Measurements from ENCODE around the gene C1RL. TPM values are rescaled to one million over a fixed set of nuclear protein-coding genes. Genes with fewer than 3 reads are reported as not detected.

The C1RL gene
- total RNA-seq, 2 donors from 2014 or later: 126 to 134 TPM

DNA sequence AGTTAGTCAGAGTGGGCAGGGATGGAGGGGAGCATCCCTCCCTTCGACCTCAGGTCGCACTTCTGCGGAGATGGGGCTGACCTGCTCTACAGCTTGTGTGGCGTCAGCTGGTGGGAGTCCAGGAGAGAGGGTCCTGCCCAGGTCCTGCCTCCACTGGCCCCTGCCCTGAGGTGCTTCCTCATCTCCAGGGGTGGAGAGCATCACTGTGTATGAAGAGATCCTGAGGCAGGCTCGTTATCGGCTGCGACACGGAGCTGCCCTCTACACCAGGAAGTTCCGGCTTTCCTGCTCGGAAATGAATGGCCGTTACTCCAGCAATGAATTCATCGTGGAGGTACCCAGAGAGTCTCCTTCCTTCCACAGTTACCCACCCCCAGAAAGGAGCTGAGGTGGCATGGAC, 41.3 kb upstream of the C1RL start:
- Histone ChIP-seq H3K9me3 (no peaks in the 10 kb centered on the region), H3K4me1 (ENCODE audit: control insufficient read depth in 1 of 2, low read depth in 2 of 2) (no peaks in the 10 kb centered on the region), H3K27me3 (replicated peaks; ENCODE audit: insufficient read depth) (no peaks in the 10 kb centered on the region), H3K4me3 (no peak overlapping the region), H3K27ac (no peak overlapping the region), H3K36me3 (peaks cover 28% of the 10 kb centered on the region)
- ATAC-seq (ENCODE audit: insufficient number of reproducible peaks, low FRiP score, low read depth) (no peak), DNase-seq (ENCODE audit: low spot score) (no peak)
- TF ChIP-seq, protein P1, sequence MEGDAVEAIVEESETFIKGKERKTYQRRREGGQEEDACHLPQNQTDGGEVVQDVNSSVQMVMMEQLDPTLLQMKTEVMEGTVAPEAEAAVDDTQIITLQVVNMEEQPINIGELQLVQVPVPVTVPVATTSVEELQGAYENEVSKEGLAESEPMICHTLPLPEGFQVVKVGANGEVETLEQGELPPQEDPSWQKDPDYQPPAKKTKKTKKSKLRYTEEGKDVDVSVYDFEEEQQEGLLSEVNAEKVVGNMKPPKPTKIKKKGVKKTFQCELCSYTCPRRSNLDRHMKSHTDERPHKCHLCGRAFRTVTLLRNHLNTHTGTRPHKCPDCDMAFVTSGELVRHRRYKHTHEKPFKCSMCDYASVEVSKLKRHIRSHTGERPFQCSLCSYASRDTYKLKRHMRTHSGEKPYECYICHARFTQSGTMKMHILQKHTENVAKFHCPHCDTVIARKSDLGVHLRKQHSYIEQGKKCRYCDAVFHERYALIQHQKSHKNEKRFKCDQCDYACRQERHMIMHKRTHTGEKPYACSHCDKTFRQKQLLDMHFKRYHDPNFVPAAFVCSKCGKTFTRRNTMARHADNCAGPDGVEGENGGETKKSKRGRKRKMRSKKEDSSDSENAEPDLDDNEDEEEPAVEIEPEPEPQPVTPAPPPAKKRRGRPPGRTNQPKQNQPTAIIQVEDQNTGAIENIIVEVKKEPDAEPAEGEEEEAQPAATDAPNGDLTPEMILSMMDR (IDR thresholded peaks at IDR 0.05): no peak

- Histone ChIP-seq H3K9me3 (no peaks in the 10 kb centered on the region), H3K27ac (no peak overlapping the region), H3K4me3 (no peak overlapping the region), H3K4me1 (ENCODE audit: control insufficient read depth in 1 of 2, low read depth in 2 of 2) (no peaks in the 10 kb centered on the region), H3K27me3 (replicated peaks; ENCODE audit: insufficient read depth) (no peaks in the 10 kb centered on the region), H3K36me3 (peaks cover 22% of the 10 kb centered on the region)
- ATAC-seq (ENCODE audit: insufficient number of reproducible peaks, low FRiP score, low read depth): no peak
- TF ChIP-seq, protein P1 (IDR thresholded peaks at IDR 0.05): no peak
- DNase-seq (ENCODE audit: low spot score): no peak
These were observed 37.9 kb upstream of the C1RL start for GRCh38 chr12:7146906-7147305.

GRCh38 chr12:7146228-7146627, 37.2 kb upstream of the C1RL start:
- Histone ChIP-seq H3K27ac (no peak overlapping the region), H3K27me3 (replicated peaks; ENCODE audit: insufficient read depth) (no peaks in the 10 kb centered on the region), H3K36me3 (peaks cover 22% of the 10 kb centered on the region), H3K9me3 (no peaks in the 10 kb centered on the region), H3K4me3 (no peak overlapping the region), H3K4me1 (ENCODE audit: control insufficient read depth in 1 of 2, low read depth in 2 of 2) (no peaks in the 10 kb centered on the region)
- DNase-seq (ENCODE audit: low spot score) (no peak), ATAC-seq (ENCODE audit: insufficient number of reproducible peaks, low FRiP score, low read depth) (no peak)
- TF ChIP-seq, protein P1 (IDR thresholded peaks at IDR 0.05): no peak

GRCh38 chr12:7145671-7146070, 36.7 kb upstream of the C1RL start:
- no peak overlapping the region for H3K27ac ChIP-seq
- H3K36me3 ChIP-seq: peaks cover 22% of the 10 kb centered on the region
- no peak for DNase-seq (ENCODE audit: low spot score)
- no peaks in the 10 kb centered on the region for H3K4me1 ChIP-seq (ENCODE audit: control insufficient read depth in 1 of 2, low read depth in 2 of 2)
- no peak overlapping the region for H3K4me3 ChIP-seq
- TF ChIP-seq, protein P1 (IDR thresholded peaks at IDR 0.05): no peak
- no peak for ATAC-seq (ENCODE audit: insufficient number of reproducible peaks, low FRiP score, low read depth)
- no peaks in the 10 kb centered on the region for H3K9me3 ChIP-seq
- no peaks in the 10 kb centered on the region for H3K27me3 ChIP-seq (replicated peaks; ENCODE audit: insufficient read depth)

DNA sequence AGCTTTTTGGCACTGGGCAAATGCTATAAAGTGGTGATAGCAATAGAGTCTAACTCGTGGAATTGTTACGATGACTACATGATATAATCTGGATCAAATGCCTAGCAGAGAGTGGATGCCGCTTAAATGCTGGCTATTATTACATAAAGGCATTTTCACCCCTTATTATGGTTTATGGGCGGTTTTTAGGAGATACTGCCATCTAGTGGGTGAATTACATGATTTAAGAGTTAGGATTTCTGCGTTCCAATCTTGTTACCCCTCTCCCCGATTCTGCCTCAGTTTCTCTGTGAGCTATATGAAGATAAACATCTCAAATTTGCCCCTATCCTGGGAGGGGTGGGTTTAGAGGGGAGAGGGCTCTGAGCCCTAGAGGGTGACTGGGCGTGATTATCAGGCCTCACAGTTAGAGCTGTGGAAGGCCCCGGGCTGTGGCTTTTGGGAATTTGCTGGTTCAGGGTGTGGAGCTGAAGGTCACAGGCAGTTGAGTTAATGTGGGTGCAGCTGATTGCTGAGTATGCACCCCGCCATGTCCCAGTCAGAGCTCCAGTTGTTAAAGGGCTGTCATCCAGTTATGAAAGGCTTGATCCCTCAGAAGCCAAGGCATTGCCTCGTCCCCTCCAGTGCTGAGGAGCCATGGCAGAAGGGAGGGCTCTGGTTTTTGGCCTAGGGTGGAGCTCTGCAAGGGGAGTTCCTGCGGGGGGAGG, 35.6 kb upstream of the C1RL start:
- Histone ChIP-seq H3K36me3 (peaks cover 12% of the 10 kb centered on the region), H3K4me3 (no peak overlapping the region), H3K4me1 (ENCODE audit: control insufficient read depth in 1 of 2, low read depth in 2 of 2) (no peaks in the 10 kb centered on the region), H3K27ac (no peak overlapping the region), H3K27me3 (replicated peaks; ENCODE audit: insufficient read depth) (no peaks in the 10 kb centered on the region), H3K9me3 (no peaks in the 10 kb centered on the region)
- ATAC-seq (ENCODE audit: insufficient number of reproducible peaks, low FRiP score, low read depth): peak; percentile 66
- TF ChIP-seq, protein P1 (IDR thresholded peaks at IDR 0.05): peak; percentile 49
- no peak for DNase-seq (ENCODE audit: low spot score)
